ENCODE data around the gene NCKAP5.

GRCh38 chr2:133602538-133602937 lies 34.3 kb upstream of the NCKAP5 start:
- TF ChIP-seq CTCF (IDR thresholded peaks at IDR 0.05; ENCODE audit: insufficient read depth, low read length) (no peak), POLR2AphosphoS5 (IDR thresholded peaks at IDR 0.05; ENCODE audit: low read depth) (no peak), REST (IDR thresholded peaks at IDR 0.05; ENCODE audit: insufficient replicate concordance, low read depth) (no peak), GABPA (IDR thresholded peaks at IDR 0.05; ENCODE audit: low read depth) (no peak)

Measured in HL-60 (cell line).